ENCODE measurements around the gene BPIFA3.

The BPIFA3 gene

DNA sequence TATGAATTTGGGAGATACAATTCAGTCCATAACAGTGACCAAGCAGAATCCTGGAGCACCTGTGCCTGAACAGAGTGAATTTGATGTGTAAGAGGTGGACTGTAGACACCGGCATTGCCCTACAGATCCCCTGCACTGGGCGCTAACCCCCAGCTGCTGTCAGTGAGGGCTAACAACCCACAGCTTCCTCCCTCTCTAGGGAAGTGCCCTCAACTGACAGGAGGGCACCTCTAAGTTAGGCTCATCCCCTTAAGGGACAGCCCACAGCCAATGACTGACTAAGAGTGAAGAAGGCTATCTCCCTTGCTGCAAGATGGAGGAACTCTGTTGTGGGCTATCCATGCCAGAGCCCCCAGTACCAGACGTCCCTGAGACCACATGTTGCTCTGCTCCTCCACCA, 50.5 kb downstream of the BPIFA3 start:
- DNase-seq, result no peak

GRCh38 chr20:33272155-33272873, 55.2 kb downstream of the BPIFA3 start:
- no peak for DNase-seq

DNA sequence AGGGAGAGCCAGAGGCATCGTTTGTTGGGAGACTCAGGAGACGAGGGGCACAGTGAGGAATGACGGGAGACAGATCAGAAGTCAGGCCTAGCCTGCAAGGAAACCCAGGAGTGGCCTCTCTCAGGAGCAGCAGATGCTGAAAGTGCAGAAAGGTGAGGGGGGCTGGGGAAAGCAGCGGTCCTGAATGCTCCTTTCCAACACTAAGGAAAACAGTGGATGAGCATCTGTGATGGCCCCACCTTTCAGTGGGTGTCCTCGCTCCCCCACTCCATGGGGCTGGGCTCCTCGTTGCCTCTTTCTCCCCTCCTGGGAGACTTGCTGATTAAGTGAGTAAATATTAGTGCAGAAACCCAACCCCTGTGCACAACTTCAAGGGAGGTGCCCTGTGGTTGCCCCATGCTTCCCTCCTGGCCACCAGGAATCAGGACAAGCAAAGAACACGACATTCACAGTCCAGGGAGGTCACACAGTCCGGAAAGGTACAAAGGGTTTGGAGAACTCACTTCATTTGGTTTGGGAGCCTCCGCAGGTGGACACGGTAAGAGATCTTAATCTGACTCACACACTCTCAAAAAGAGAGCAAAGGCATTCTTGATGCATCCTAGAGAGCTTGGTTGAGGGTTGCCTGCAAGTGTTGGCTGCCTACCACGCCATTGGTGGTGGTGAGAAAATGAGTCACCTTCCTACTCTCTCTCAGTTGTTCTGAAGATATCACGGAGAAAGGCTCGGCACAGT, 56.1 kb downstream of the BPIFA3 start:
- no peak for DNase-seq

GRCh38 chr20:33275215-33275614, 58.1 kb downstream of the BPIFA3 start:
- DNase-seq, result no peak

DNA sequence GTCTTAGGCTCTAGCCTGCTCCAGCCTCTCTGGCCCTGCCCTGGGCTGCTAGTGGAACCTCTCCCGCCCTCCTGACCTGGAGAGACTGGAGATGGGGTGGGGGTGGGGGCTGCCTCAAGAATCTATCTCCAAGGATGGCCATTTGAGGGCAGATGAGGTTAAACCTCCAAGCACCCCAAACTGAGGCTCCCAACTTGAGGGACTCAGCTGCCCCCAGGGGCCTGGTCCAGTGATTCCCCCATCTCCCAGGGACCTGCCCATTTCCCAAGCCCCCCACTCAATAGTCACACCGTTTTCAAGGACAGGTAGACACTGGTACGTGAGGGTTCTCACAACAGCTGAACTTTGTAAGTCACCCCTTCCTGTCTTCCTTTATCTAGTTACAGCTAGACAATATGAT, 58.7 kb downstream of the BPIFA3 start:
- DNase-seq, result no peak

DNA sequence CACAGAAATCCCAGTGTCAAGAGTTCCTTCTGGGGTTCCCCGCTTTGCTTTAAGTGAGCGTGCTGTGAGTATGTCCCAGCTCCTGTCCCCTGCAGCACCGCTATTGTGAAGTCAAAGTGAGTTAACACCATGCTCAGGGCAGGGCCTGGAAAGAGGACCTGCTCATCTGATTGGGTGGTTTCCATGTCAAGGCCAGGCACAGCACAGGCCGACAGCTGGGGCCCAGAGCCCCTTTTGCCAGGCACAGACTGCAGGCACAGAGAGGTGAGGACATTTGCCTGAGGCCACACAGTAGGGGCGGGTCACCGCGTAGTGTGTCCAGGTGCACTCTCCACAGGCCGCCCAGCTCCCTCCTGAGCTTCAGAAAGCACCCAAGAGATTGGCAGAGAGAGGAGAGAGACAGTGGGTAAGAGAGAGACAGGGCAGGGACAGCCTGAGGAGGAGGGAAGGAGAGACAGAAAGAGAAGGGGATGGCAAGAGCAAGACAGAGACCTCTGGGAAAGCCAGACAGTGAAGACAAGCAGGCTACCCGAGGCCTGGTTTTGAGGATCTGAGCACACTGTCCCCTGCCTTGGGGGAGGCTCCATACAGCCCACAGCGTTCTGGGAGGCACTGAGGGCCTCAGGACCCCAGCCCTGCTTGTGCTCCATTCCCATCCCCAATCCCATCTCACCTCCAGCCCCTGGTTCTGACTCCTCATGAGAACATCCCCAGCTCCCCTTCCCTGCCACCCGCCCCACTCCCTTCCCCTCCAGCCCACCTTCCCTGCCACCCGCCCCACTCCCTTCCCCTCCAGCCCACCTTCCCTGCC, 59.4 kb downstream of the BPIFA3 start:
- no peak for DNase-seq
